Liver (tissue), 9 donors: ENCODE data around the gene RANBP3. TPM values are rescaled to one million over a fixed set of nuclear protein-coding genes. Genes with fewer than 3 reads are reported as not detected.

Source experiments
- DNase-seq: peaks from one replicate; pipeline ENCODE4 v3.0.0-alpha.2; 2017; ENCODE audit warnings: low spot score
- H3K27ac ChIP-seq, 2 donors: one replicate each; pipeline ENCODE4 v1.7.0; 2013; ENCODE audit warnings: inconsistent platforms in 2 of 2, low read length in 2 of 2, control low read depth in 1 of 2, low read depth in 1 of 2, mild to moderate bottlenecking in 1 of 2
- H3K27me3 ChIP-seq, 4 donors: one replicate each; pipeline versions ENCODE4 v1.6.1 to v1.7.0; 2013; ENCODE audit warnings: low read length in 3 of 4, inconsistent platforms in 1 of 4, mild to moderate bottlenecking in 1 of 4, moderate library complexity in 1 of 4; ENCODE audit not compliant: control insufficient read depth in 4 of 4, insufficient read depth in 4 of 4
- H3K36me3 ChIP-seq, 4 donors: one replicate each; pipeline versions ENCODE4 v1.6.1 to v1.7.0; 2013; ENCODE audit warnings: low read length in 3 of 4, mild to moderate bottlenecking in 3 of 4, low read depth in 1 of 4, moderate library complexity in 1 of 4; ENCODE audit not compliant: control insufficient read depth in 4 of 4, insufficient read depth in 3 of 4
- H3K4me1 ChIP-seq, 4 donors: one replicate each; pipeline versions ENCODE4 v1.6.1 to v1.7.0; 2013; ENCODE audit warnings: low read length in 3 of 4, mild to moderate bottlenecking in 3 of 4, moderate library complexity in 1 of 4; ENCODE audit not compliant: control insufficient read depth in 4 of 4, insufficient read depth in 4 of 4
- H3K4me3 ChIP-seq, 3 donors: one replicate each; pipeline versions ENCODE4 v1.6.1 to v1.7.0; 2013; ENCODE audit warnings: low read length in 3 of 3, control low read depth in 1 of 3, low read depth in 1 of 3, mild to moderate bottlenecking in 1 of 3
- H3K9ac ChIP-seq, 2 donors: one replicate each; pipeline ENCODE4 v1.7.0; 2013; ENCODE audit warnings: low read length in 2 of 2, mild to moderate bottlenecking in 2 of 2, moderate library complexity in 2 of 2, control low read depth in 1 of 2, low read depth in 1 of 2
- H3K9me3 ChIP-seq, 4 donors: one replicate each; pipeline versions ENCODE4 v1.6.1 to v1.7.0; 2013; ENCODE audit warnings: low read length in 3 of 4; ENCODE audit not compliant: control insufficient read depth in 4 of 4
- EGR1 ChIP-seq, 2 donors: IDR thresholded peaks; 2 replicates each; pipeline ENCODE4 v1.6.1; 2016 to 2018; ENCODE audit warnings: antibody characterized with exemption in 2 of 2, low read depth in 2 of 2
- FOXA1 ChIP-seq: IDR thresholded peaks from 2 replicates; pipeline ENCODE4 v1.6.1; 2016; ENCODE audit warnings: antibody characterized with exemption
- FOXA2 ChIP-seq: IDR thresholded peaks from 2 replicates; pipeline ENCODE4 v1.6.1; 2016; ENCODE audit warnings: antibody characterized with exemption
- GABPA ChIP-seq, 2 donors: IDR thresholded peaks in 1 of 2; conservative IDR thresholded peaks in 1 of 2; 2 replicates each; pipeline ENCODE4 v1.6.1; 2016; ENCODE audit warnings: antibody characterized with exemption in 2 of 2, mild to moderate bottlenecking in 1 of 2, moderate library complexity in 1 of 2
- HNF4A ChIP-seq, 2 donors: conservative IDR thresholded peaks; 2 replicates each; pipeline ENCODE4 v1.6.1; 2016; ENCODE audit warnings: antibody characterized with exemption in 2 of 2, mild to moderate bottlenecking in 2 of 2
- HNF4G ChIP-seq: IDR thresholded peaks from 2 replicates; pipeline ENCODE4 v1.6.1; 2016; ENCODE audit warnings: antibody characterized with exemption
- JUND ChIP-seq, 2 donors: IDR thresholded peaks; 2 replicates each; pipeline ENCODE4 v1.6.1; 2016; ENCODE audit warnings: antibody characterized with exemption in 2 of 2
- NR2F2 ChIP-seq: IDR thresholded peaks from 2 replicates; pipeline ENCODE4 v1.6.1; 2016; ENCODE audit warnings: antibody characterized with exemption
- RAD21 ChIP-seq, 2 donors: IDR thresholded peaks; 2 replicates each; pipeline ENCODE4 v1.6.1; 2016; ENCODE audit warnings: antibody characterized with exemption in 2 of 2, mild to moderate bottlenecking in 2 of 2
- RXRA ChIP-seq, 2 donors: IDR thresholded peaks; 2 replicates each; pipeline ENCODE4 v1.6.1; 2017 to 2018; ENCODE audit warnings: antibody characterized with exemption in 2 of 2, mild to moderate bottlenecking in 1 of 2
- SP1 ChIP-seq: IDR thresholded peaks from 2 replicates; pipeline ENCODE4 v1.6.1; 2018; ENCODE audit warnings: antibody characterized with exemption, mild to moderate bottlenecking
- TAF1 ChIP-seq: conservative IDR thresholded peaks from 2 replicates; pipeline ENCODE4 v1.6.1; 2016; ENCODE audit warnings: antibody characterized with exemption, mild to moderate bottlenecking
- YY1 ChIP-seq: IDR thresholded peaks from 2 replicates; pipeline ENCODE4 v1.6.1; 2016; ENCODE audit warnings: antibody characterized with exemption, mild to moderate bottlenecking
- WGBS: extraction: QIAGEN DNeasy Blood & Tissue Kit; methylation state at CpG from one replicate; pipeline ENCODE4 v1.1.7; 2013; 5-methylcytosine and 5-hydroxymethylcytosine counted together
- polyA plus RNA-seq, 2 donors: library from polyadenylated mRNA; stranded (reverse) in 1 of 2; unstranded in 1 of 2; fragments of 200-250 nt in 1 of 2; fragments of >200 nt in 1 of 2; fragmentation: Nextera tagmentation in 1 of 2; extraction: Ambion mirVana in 1 of 2; gene quantifications; one replicate each; pipeline versions ENCODE4 v1.2.1 to v1.2.3, GENCODE V29; 2013 to 2015
- total RNA-seq, 2 donors: library from RNA; depleted of rRNA; stranded (reverse); fragments of >200 nt; gene quantifications; one replicate each; pipeline ENCODE4 v1.2.3, GENCODE V29; 2014
- TF ChIP-seq, protein P1 (sequence below): IDR thresholded peaks from 2 replicates; pipeline ENCODE4 v1.6.1; 2016; ENCODE audit warnings: antibody characterized with exemption, mild to moderate bottlenecking
- TF ChIP-seq, protein P2 (sequence below): IDR thresholded peaks from 2 replicates; pipeline ENCODE4 v1.6.1; 2016; ENCODE audit warnings: antibody characterized with exemption
- TF ChIP-seq, protein P3 (sequence below): IDR thresholded peaks from 2 replicates; pipeline ENCODE4 v1.6.1; 2016; ENCODE audit warnings: antibody characterized with exemption
- TF ChIP-seq, protein P4 (sequence below): fragments of 150-350 bp; IDR thresholded peaks from 2 replicates; pipeline ENCODE4 v1.5.1; 2017; ENCODE audit warnings: improper control_type of control experiment, low read depth, low read length; ENCODE audit not compliant: missing input control
- TF ChIP-seq, protein P5 (sequence below): IDR thresholded peaks from 2 replicates; pipeline ENCODE4 v1.6.1; 2016; ENCODE audit warnings: antibody characterized with exemption
- donor health status: healthy.
- donor health status: healthy.
- donor health status: healthy.
- donor health status: healthy.
- donor health status: healthy.

RANBP3 gene
- total and polyA plus RNA-seq, 4 donors: 10.0 to 23.3 (median 20.7) TPM

DNA sequence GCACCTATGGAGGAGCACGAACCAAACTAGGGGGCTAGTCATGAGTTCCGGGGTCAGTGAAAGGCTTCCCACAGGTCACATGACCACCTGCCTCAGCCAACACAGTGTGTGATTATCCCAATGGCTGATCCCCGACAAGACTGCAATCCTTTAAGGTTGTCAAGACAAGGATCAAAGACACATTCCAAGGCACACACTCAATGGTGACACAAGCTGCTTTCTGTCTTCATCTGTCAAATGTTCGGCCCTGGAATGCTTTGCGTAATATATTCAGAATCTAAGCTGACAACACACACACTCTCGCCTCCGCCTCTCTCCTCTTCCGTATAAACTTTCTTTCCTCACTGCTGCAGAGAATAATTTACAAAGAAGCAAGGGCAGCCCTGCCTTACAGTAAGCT is 11.7 kb downstream of the RANBP3 start:
- TF ChIP-seq NR2F2: peak; percentile 13
- TF ChIP-seq, protein P1, sequence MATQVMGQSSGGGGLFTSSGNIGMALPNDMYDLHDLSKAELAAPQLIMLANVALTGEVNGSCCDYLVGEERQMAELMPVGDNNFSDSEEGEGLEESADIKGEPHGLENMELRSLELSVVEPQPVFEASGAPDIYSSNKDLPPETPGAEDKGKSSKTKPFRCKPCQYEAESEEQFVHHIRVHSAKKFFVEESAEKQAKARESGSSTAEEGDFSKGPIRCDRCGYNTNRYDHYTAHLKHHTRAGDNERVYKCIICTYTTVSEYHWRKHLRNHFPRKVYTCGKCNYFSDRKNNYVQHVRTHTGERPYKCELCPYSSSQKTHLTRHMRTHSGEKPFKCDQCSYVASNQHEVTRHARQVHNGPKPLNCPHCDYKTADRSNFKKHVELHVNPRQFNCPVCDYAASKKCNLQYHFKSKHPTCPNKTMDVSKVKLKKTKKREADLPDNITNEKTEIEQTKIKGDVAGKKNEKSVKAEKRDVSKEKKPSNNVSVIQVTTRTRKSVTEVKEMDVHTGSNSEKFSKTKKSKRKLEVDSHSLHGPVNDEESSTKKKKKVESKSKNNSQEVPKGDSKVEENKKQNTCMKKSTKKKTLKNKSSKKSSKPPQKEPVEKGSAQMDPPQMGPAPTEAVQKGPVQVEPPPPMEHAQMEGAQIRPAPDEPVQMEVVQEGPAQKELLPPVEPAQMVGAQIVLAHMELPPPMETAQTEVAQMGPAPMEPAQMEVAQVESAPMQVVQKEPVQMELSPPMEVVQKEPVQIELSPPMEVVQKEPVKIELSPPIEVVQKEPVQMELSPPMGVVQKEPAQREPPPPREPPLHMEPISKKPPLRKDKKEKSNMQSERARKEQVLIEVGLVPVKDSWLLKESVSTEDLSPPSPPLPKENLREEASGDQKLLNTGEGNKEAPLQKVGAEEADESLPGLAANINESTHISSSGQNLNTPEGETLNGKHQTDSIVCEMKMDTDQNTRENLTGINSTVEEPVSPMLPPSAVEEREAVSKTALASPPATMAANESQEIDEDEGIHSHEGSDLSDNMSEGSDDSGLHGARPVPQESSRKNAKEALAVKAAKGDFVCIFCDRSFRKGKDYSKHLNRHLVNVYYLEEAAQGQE: no peak
- Histone ChIP-seq H3K36me3 (no peaks in the 10 kb centered on the region), H3K27me3 (no peaks in the 10 kb centered on the region), H3K27ac (peak overlapping the region in 1 of 2 donors; percentile 23), H3K4me1 (peaks cover 13 to 36% (median 29%) of the 10 kb centered on the region in 4 donors), H3K9me3 (no peaks in the 10 kb centered on the region), H3K9ac (no peak overlapping the region), H3K4me3 (no peak overlapping the region)
- no peak for DNase-seq
- WGBS: 72% methylated on average over 8 of the region's 8 CpGs

DNA sequence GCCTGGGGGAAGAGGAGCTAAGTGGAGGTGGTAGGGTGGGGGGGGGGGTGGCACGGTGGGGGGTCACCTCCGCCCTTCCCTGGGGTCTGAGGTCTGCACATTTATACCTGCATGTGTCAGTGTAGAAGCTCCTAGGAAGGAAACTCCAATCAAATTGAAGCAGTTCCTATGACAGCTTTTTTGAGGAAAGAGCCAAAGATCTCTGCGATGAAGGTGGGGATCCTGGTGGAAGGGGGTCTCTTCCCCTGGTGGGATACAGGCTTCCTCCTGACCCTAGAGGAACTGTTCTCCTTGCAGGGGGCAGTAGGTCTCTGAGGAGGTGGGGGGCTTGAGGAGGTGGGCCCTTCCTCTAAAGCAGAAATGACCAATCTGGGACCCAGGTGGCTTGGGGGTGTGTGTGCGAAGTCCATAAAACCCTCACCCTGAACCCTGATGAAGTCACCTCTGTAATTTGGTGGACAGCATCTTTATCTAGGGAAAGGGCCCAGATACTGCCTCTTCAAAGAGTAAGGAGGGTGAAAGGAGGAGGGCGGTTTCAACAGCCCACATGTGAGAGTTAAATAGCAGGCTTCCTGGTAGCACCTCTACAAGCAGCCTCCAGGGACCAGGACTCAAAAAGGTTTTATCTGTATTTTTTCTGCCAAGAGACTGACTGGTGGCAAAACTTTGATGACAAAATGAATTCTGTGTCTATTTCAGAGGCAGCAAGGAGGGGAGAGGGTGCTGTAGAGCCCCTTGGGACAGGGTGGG is 12.9 kb downstream of the RANBP3 start:
- no peak overlapping the region for H3K4me3 ChIP-seq
- no peak overlapping the region for H3K9ac ChIP-seq
- 94% methylated on average over 5 of the region's 5 CpGs for WGBS
- H3K27ac ChIP-seq: no peak overlapping the region
- TF ChIP-seq FOXA1 (no peak), YY1 (no peak), FOXA2 (no peak), TAF1 (no peak), RXRA (IDR thresholded peaks at IDR 0.05) (no peak), HNF4G (no peak), NR2F2 (no peak), HNF4A (conservative IDR thresholded peaks at IDR 0.05) (no peak), EGR1 (IDR thresholded peaks at IDR 0.05; ENCODE audit: low read depth in 2 of 2) (no peak), GABPA (IDR thresholded peaks at IDR 0.05 in 1 of 2, conservative IDR thresholded peaks at IDR 0.05 in 1 of 2) (no peak), JUND (IDR thresholded peaks at IDR 0.05) (no peak), SP1 (no peak), RAD21 (IDR thresholded peaks at IDR 0.05) (no peak)
- TF ChIP-seq, protein P2, sequence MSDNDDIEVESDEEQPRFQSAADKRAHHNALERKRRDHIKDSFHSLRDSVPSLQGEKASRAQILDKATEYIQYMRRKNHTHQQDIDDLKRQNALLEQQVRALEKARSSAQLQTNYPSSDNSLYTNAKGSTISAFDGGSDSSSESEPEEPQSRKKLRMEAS: no peak
- TF ChIP-seq, protein P3, sequence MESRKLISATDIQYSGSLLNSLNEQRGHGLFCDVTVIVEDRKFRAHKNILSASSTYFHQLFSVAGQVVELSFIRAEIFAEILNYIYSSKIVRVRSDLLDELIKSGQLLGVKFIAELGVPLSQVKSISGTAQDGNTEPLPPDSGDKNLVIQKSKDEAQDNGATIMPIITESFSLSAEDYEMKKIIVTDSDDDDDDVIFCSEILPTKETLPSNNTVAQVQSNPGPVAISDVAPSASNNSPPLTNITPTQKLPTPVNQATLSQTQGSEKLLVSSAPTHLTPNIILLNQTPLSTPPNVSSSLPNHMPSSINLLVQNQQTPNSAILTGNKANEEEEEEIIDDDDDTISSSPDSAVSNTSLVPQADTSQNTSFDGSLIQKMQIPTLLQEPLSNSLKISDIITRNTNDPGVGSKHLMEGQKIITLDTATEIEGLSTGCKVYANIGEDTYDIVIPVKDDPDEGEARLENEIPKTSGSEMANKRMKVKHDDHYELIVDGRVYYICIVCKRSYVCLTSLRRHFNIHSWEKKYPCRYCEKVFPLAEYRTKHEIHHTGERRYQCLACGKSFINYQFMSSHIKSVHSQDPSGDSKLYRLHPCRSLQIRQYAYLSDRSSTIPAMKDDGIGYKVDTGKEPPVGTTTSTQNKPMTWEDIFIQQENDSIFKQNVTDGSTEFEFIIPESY: no peak
- TF ChIP-seq, protein P1: no peak
- TF ChIP-seq, protein P4, sequence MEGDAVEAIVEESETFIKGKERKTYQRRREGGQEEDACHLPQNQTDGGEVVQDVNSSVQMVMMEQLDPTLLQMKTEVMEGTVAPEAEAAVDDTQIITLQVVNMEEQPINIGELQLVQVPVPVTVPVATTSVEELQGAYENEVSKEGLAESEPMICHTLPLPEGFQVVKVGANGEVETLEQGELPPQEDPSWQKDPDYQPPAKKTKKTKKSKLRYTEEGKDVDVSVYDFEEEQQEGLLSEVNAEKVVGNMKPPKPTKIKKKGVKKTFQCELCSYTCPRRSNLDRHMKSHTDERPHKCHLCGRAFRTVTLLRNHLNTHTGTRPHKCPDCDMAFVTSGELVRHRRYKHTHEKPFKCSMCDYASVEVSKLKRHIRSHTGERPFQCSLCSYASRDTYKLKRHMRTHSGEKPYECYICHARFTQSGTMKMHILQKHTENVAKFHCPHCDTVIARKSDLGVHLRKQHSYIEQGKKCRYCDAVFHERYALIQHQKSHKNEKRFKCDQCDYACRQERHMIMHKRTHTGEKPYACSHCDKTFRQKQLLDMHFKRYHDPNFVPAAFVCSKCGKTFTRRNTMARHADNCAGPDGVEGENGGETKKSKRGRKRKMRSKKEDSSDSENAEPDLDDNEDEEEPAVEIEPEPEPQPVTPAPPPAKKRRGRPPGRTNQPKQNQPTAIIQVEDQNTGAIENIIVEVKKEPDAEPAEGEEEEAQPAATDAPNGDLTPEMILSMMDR: no peak
- TF ChIP-seq, protein P5, sequence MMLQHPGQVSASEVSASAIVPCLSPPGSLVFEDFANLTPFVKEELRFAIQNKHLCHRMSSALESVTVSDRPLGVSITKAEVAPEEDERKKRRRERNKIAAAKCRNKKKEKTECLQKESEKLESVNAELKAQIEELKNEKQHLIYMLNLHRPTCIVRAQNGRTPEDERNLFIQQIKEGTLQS: no peak
- no peaks in the 10 kb centered on the region for H3K27me3 ChIP-seq
- peaks cover 19 to 44% (median 34%) of the 10 kb centered on the region in 4 donors for H3K4me1 ChIP-seq
- H3K9me3 ChIP-seq: no peaks in the 10 kb centered on the region
- no peak for DNase-seq
- no peaks in the 10 kb centered on the region for H3K36me3 ChIP-seq
